Kidney (tissue), 14 donors: ENCODE results near the gene DLST. TPM values are rescaled to one million over a fixed set of nuclear protein-coding genes. Genes with fewer than 3 reads are reported as not detected.

Experiments used
- DNase-seq, 5 donors: peaks; one replicate each; pipeline ENCODE4 v3.0.0-alpha.2; 2013 to 2020
- FAIRE-seq: peaks from 2 replicates; lab custom pipeline; 2012; peaks lifted over from hg19 to GRCh38; lab: Jason Lieb, UNC
- H3K27ac ChIP-seq, 2 donors: one replicate each; pipeline ENCODE4 v1.7.0; 2013; ENCODE audit warnings: low read depth in 2 of 2, low read length in 2 of 2, inconsistent platforms in 1 of 2
- H3K27me3 ChIP-seq: one replicate; pipeline ENCODE4 v1.7.1; 2013; ENCODE audit warnings: low read length, inconsistent platforms; ENCODE audit not compliant: control insufficient read depth, insufficient read depth
- H3K36me3 ChIP-seq, 3 donors: one replicate each; pipeline versions ENCODE4 v1.7.0 to v1.7.1; 2013; ENCODE audit warnings: low read length in 3 of 3, control low read depth in 1 of 3, inconsistent platforms in 1 of 3; ENCODE audit not compliant: insufficient read depth in 3 of 3, control insufficient read depth in 2 of 3
- H3K4me1 ChIP-seq, 3 donors: one replicate each; pipeline versions ENCODE4 v1.7.0 to v1.7.1; 2013; ENCODE audit warnings: low read length in 3 of 3, inconsistent platforms in 1 of 3, low read depth in 1 of 3; ENCODE audit not compliant: control insufficient read depth in 2 of 3, insufficient read depth in 2 of 3
- H3K4me3 ChIP-seq, 3 donors: one replicate each; pipeline versions ENCODE4 v1.7.0 to v1.8.1; 2013; ENCODE audit warnings: low read length in 3 of 3, control low read depth in 1 of 3, inconsistent platforms in 1 of 3
- H3K9ac ChIP-seq, 3 donors: one replicate each; pipeline versions ENCODE4 v1.7.0 to v1.7.1; 2013; ENCODE audit warnings: low read length in 3 of 3, control low read depth in 1 of 3, inconsistent platforms in 1 of 3
- H3K9me3 ChIP-seq, 3 donors: one replicate each; pipeline versions ENCODE4 v1.7.0 to v1.7.1; 2013; ENCODE audit warnings: low read length in 3 of 3, control low read depth in 1 of 3, inconsistent platforms in 1 of 3; ENCODE audit not compliant: control insufficient read depth in 2 of 3, insufficient read depth in 1 of 3
- intact Hi-C: fragments of 100-400 bp; cut with DNase I; formaldehyde crosslinking; loops from one replicate; pipeline ENCODE4 v1.11.1; 2022
- polyA plus RNA-seq: library from polyadenylated mRNA; stranded (reverse); fragments of 350-450 nt; fragmentation: Illumina TruSeq; extraction: RNeasy Lipid Tissue Mini Kit (QIAGEN cat#74804); gene quantifications from one replicate; pipeline ENCODE4 v1.2.3, GENCODE V29; 2014; ENCODE audit warnings: low read depth, low replicate concordance; ENCODE audit not compliant: insufficient read depth
- total RNA-seq: library from RNA; stranded (reverse); fragmentation: NEBNext Ultra II Directional; extraction: Animal tissue kit (Norgen Biotek cat#: 25700); gene quantifications from one replicate; pipeline ENCODE4 v1.2.1, GENCODE V29; 2021
- TF ChIP-seq, protein P1 (sequence below): IDR thresholded peaks from 3 replicates; pipeline ENCODE4 v1.5.1; 2012; ENCODE audit warnings: mild to moderate bottlenecking, moderate library complexity, borderline replicate concordance; ENCODE audit not compliant: insufficient read depth; ENCODE audit errors: extremely low read depth
- donor health status: control.
- donor health status: control.
- donor health status: control.
- donor health status: control.
- donor health status: control.
- donor health status: DM: yes; HTN: yes; CAD: no.
- donor health status: Normal renal cell carcinoma (clear cell type).

The DLST gene
- total and polyA plus RNA-seq, 2 donors from 2014 or later = 98.6 to 112 TPM

DNA sequence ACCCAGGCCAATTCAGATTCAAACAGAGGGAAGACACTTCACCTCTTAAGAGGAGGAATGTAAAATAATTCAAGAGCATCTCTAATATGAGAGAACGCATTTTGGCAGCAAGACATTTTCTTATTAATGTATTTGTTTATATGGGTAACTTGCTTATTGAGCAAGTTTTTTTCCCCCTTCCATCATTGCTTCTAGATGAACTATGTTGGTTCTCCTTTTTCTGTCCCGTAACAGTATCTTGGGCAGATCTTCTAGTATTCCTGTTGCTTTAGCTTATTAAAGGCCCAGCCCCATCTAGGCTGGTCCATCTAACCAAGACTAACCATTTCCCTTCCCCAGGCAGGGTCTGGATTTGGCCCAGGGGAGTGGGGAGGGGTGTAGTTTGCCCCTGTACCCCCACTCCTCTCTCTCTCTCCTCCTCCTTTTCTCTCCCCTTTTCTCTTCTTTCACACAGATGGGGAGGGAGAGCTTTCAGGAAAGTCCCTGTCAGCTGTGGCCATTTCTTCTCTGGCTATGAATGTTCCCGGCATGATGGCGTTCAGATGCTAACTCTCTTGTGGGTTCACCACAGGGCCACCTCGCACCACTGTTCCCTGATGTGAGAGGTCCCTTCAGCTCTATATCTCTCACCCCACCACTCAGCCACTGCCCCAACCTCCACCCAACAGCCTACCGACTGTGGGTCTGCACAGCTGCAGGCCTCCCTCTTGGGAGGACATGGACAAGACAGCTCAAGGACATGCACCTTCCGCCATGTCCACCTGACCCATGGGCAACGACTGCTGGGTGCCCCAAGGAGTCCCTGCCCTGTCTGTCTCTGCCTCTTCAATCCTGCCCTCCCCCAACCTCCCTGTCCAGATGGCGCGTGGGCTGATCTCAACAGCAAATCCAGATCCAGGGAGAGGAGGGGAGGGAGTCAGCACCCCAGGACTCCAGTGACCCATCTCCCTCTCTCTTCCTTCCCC lies 57.1 kb downstream of the DLST start:
- peak in 1 of 5 donors; percentile 70 for DNase-seq
- no peak overlapping the region for H3K4me3 ChIP-seq
- H3K36me3 ChIP-seq = no peaks in the 10 kb centered on the region
- no peaks in the 10 kb centered on the region for H3K9me3 ChIP-seq
- no peak overlapping the region for H3K27ac ChIP-seq
- intact Hi-C loops = no loop called here
- H3K4me1 ChIP-seq = peaks cover 0 to 15% (median 0%) of the 10 kb centered on the region in 3 donors
- FAIRE-seq = no peak
- H3K9ac ChIP-seq = no peak overlapping the region
- no peaks in the 10 kb centered on the region for H3K27me3 ChIP-seq
- TF ChIP-seq, protein P1, sequence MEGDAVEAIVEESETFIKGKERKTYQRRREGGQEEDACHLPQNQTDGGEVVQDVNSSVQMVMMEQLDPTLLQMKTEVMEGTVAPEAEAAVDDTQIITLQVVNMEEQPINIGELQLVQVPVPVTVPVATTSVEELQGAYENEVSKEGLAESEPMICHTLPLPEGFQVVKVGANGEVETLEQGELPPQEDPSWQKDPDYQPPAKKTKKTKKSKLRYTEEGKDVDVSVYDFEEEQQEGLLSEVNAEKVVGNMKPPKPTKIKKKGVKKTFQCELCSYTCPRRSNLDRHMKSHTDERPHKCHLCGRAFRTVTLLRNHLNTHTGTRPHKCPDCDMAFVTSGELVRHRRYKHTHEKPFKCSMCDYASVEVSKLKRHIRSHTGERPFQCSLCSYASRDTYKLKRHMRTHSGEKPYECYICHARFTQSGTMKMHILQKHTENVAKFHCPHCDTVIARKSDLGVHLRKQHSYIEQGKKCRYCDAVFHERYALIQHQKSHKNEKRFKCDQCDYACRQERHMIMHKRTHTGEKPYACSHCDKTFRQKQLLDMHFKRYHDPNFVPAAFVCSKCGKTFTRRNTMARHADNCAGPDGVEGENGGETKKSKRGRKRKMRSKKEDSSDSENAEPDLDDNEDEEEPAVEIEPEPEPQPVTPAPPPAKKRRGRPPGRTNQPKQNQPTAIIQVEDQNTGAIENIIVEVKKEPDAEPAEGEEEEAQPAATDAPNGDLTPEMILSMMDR = no peak

DNA sequence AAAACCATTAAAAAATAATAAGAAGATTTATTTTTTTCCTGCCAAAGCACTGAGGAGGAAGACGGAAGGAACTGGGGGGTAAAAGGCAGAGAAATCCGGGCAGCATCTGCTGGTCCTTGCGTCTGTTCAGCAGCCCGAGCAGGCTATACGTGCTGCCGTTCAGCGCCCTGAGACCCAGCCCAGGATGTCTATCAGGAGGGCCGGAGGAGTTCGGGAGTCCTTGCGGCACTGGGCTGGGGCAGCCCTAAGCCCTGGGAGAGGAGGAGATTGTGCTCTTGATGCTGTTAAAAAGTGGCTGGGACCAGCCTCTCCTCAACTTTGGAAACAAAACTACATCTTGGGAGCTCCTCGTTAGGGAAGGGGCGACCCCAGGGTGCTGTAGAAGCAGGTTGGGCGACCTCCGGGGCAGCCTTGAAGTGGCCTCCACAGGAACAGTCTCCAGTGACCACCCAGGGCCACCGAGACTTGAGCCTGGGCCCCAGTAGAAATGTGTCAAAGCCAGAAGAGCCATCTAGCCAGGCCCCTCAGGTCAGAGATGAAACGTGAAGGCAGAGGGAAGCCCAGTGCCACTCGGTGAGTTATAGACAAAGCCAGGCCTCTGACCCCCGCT lies 59.3 kb downstream of the DLST start:
- Histone ChIP-seq H3K9ac (no peak overlapping the region), H3K27ac (peak overlapping the region; percentile 57 to 71), H3K9me3 (no peaks in the 10 kb centered on the region), H3K4me1 (peaks cover 0 to 15% (median 0%) of the 10 kb centered on the region in 3 donors), H3K4me3 (no peak overlapping the region), H3K27me3 (no peaks in the 10 kb centered on the region), H3K36me3 (no peaks in the 10 kb centered on the region)
- FAIRE-seq (no peak), DNase-seq (peak in 1 of 5 donors; percentile 70)
- intact Hi-C loops = loop anchor here (10.0 kb wide), 1 partner anchor 144 kb away; no protein-coding TSS in a partner anchor
- TF ChIP-seq, protein P1 = no peak

DNA sequence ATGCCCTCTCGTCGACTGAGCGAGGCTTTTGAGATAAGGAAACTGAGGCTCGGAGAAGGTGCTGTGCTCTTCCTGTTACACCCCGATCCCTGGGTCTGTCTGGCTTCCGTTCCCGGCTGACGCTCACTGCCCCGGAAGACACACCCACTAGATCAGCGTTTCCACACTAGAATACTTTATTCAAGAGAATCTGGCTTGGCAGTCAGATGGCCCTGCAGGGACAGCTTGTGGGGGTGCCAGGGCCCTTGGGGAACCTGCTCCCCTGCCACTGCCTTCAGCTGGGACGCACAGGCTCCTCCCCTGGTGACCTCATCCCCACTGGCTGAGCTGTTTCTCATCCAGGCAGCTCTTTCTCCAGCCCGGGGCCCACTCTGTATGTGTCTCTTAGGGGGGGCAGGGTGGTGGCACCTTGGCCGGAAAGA lies 60.0 kb downstream of the DLST start:
- TF ChIP-seq, protein P1 = no peak
- no peaks in the 10 kb centered on the region for H3K36me3 ChIP-seq
- DNase-seq (peak in 2 of 5 donors; percentile 71 to 85), FAIRE-seq (no peak)
- H3K4me1 ChIP-seq = peaks cover 0 to 21% (median 0%) of the 10 kb centered on the region in 3 donors
- no peaks in the 10 kb centered on the region for H3K27me3 ChIP-seq
- H3K9me3 ChIP-seq = no peaks in the 10 kb centered on the region
- no peak overlapping the region for H3K9ac ChIP-seq
- H3K4me3 ChIP-seq = no peak overlapping the region
- peak overlapping the region; percentile 57 to 71 for H3K27ac ChIP-seq
- intact Hi-C loops = loop anchor here (10.0 kb wide), 1 partner anchor 143 kb away; no protein-coding TSS in a partner anchor
